A549 (cell line): ENCODE measurements around the gene EFCAB11. TPM values are rescaled to one million over a fixed set of nuclear protein-coding genes. Genes with fewer than 3 reads are reported as not detected.

Source experiments
- ATAC-seq, 2 experiments: fragments of 200-7000 bp in 1 of 2; fragments of >200 bp in 1 of 2; cut with Nextera tagmentation in 1 of 2; cut with Tn5 transposase in 1 of 2; 3 replicates each; pipeline versions ENCODE4 v1.8.0 to v1.9.1; 2018 to 2020; ENCODE audit warnings: mild to moderate bottlenecking in 1 of 2, moderate library complexity in 1 of 2
- CTCF ChIA-PET: fragments of 300-600 bp; sonication (Branson Sonifier 250); formaldehyde crosslinking; extraction: SDS; loops from one replicate; lab custom pipeline; 2021; ENCODE audit warnings: antibody characterized with exemption, inconsistent platforms; lab: Yijun Ruan, JAX
- POLR2A ChIA-PET: fragments of 350-600 bp; formaldehyde crosslinking; extraction: SDS; loops from one replicate; lab custom pipeline; 2021; ENCODE audit warnings: antibody characterized with exemption, inconsistent platforms; lab: Yijun Ruan, JAX
- DNase-seq, 2 experiments: peaks; one replicate each; pipeline versions ENCODE4 v3.0.0 to v3.0.0-alpha.2; 2011 to 2016; ENCODE audit warnings: low read depth in 1 of 2, low spot score in 1 of 2
- FAIRE-seq: peaks from 2 replicates; lab custom pipeline; 2011; peaks lifted over from hg19 to GRCh38; lab: Jason Lieb, UNC
- H3K27ac ChIP-seq, 2 experiments: fragments of >200 bp; sonication (Bioruptor Twin); formaldehyde crosslinking; 3 replicates each; pipeline ENCODE4 v1.5.1; 2016 to 2017
- H3K4me1 ChIP-seq: fragments of >200 bp; sonication (Bioruptor Twin); formaldehyde crosslinking; 3 replicates; pipeline ENCODE4 v1.6.1; 2016
- H3K4me2 ChIP-seq: fragments of >200 bp; sonication (Bioruptor Twin); formaldehyde crosslinking; 3 replicates; pipeline ENCODE4 v1.6.1; 2016
- H3K4me3 ChIP-seq: fragments of >200 bp; sonication (Bioruptor Twin); formaldehyde crosslinking; 3 replicates; pipeline ENCODE4 v1.5.1; 2016
- H3K9me3 ChIP-seq: fragments of >200 bp; sonication (Bioruptor Twin); formaldehyde crosslinking; 3 replicates; pipeline ENCODE4 v1.6.1; 2016
- ATOH8 ChIP-seq: fragments of 250-450 bp; sonication (Bioruptor Pico); IDR thresholded peaks from 2 replicates; pipeline ENCODE4 v1.5.0; 2020; ENCODE audit warnings: low read depth, mild to moderate bottlenecking, moderate library complexity
- BHLHE40 ChIP-seq: IDR thresholded peaks from 2 replicates; pipeline ENCODE4 v1.6.1; 2012; ENCODE audit warnings: low read depth, low read length, inconsistent platforms
- CBX2 ChIP-seq: fragments of 200-600 bp; sonication (generic); IDR thresholded peaks from 2 replicates; pipeline ENCODE4 v1.6.1; 2016; ENCODE audit warnings: low read depth, mild to moderate bottlenecking, borderline replicate concordance
- CHD2 ChIP-seq: fragments of 150-350 bp; IDR thresholded peaks from 2 replicates; pipeline ENCODE4 v1.6.1; 2014; ENCODE audit warnings: low read length; ENCODE audit not compliant: partially characterized antibody
- EHF ChIP-seq: fragments of 250-450 bp; sonication (Bioruptor Pico); IDR thresholded peaks from 2 replicates; pipeline ENCODE4 v1.5.0; 2020; ENCODE audit warnings: mild to moderate bottlenecking
- EHMT2 ChIP-seq: fragments of 200-600 bp; sonication (generic); IDR thresholded peaks from 2 replicates; pipeline ENCODE4 v1.6.1; 2016; ENCODE audit warnings: antibody characterized with exemption, low read depth, mild to moderate bottlenecking, moderate library complexity
- EP300 ChIP-seq, 2 experiments: fragments of >200 bp; sonication (Bioruptor Twin); formaldehyde crosslinking; IDR thresholded peaks; 2 replicates in 1 of 2; 3 replicates in 1 of 2; pipeline ENCODE4 v1.6.1; 2016 to 2017
- FOSB ChIP-seq: fragments of 250-450 bp; sonication (Bioruptor Pico); IDR thresholded peaks from 2 replicates; pipeline ENCODE4 v1.5.0; 2020; ENCODE audit warnings: mild to moderate bottlenecking, moderate library complexity
- HDAC2 ChIP-seq: fragments of 200-600 bp; sonication (generic); IDR thresholded peaks from 2 replicates; pipeline ENCODE4 v1.6.1; 2016
- HMGXB4 ChIP-seq: fragments of 250-450 bp; sonication (Bioruptor Pico); IDR thresholded peaks from 2 replicates; pipeline ENCODE4 v1.5.0; 2021; ENCODE audit warnings: mild to moderate bottlenecking, moderate library complexity, borderline replicate concordance
- HOXB5 ChIP-seq: fragments of 250-450 bp; sonication (Bioruptor Pico); IDR thresholded peaks from 2 replicates; pipeline ENCODE4 v1.5.0; 2020; ENCODE audit warnings: mild to moderate bottlenecking, moderate library complexity
- JUN ChIP-seq, 2 experiments: fragments of >200 bp; sonication (Bioruptor Twin); formaldehyde crosslinking; IDR thresholded peaks; 2 replicates in 1 of 2; 3 replicates in 1 of 2; pipeline ENCODE4 v1.6.1; 2016 to 2017
- JUNB ChIP-seq: fragments of >200 bp; sonication (Bioruptor Twin); formaldehyde crosslinking; IDR thresholded peaks from 2 replicates; pipeline ENCODE4 v1.6.1; 2016
- KDM1A ChIP-seq: fragments of 200-600 bp; sonication (generic); IDR thresholded peaks from 2 replicates; pipeline ENCODE4 v1.6.1; 2016; ENCODE audit warnings: low read depth, mild to moderate bottlenecking
- KDM5A ChIP-seq: fragments of 200-600 bp; sonication (generic); IDR thresholded peaks from 2 replicates; pipeline ENCODE4 v1.6.1; 2016; ENCODE audit warnings: antibody characterized with exemption, mild to moderate bottlenecking
- MYC ChIP-seq: IDR thresholded peaks from 2 replicates; pipeline ENCODE4 v1.6.1; 2012; ENCODE audit warnings: mild to moderate bottlenecking, inconsistent platforms, low read length, improper control_type of control experiment, borderline replicate concordance
- NFE2L2 ChIP-seq: fragments of 150-350 bp; conservative IDR thresholded peaks from 2 replicates; pipeline ENCODE4 v1.6.1; 2014; ENCODE audit warnings: low read length
- NPAS2 ChIP-seq: fragments of 250-450 bp; sonication (Bioruptor Pico); IDR thresholded peaks from 2 replicates; pipeline ENCODE4 v1.8.0; 2022; ENCODE audit warnings: mild to moderate bottlenecking, moderate library complexity, borderline replicate concordance
- NR3C1 ChIP-seq: fragments of >200 bp; sonication (Bioruptor Twin); formaldehyde crosslinking; IDR thresholded peaks from 3 replicates; pipeline ENCODE4 v1.6.1; 2017
- POLR2A ChIP-seq: IDR thresholded peaks from 2 replicates; pipeline ENCODE4 v1.6.1; 2012; ENCODE audit warnings: mild to moderate bottlenecking, low read length
- POLR2AphosphoS2 ChIP-seq: conservative IDR thresholded peaks from 2 replicates; pipeline ENCODE4 v1.6.1; 2012; ENCODE audit warnings: low read length, improper control_type of control experiment, inconsistent platforms
- REST ChIP-seq: fragments of 200-600 bp; sonication (generic); IDR thresholded peaks from 2 replicates; pipeline ENCODE4 v1.6.1; 2016; ENCODE audit warnings: antibody characterized with exemption, mild to moderate bottlenecking, moderate library complexity
- RFX5 ChIP-seq: fragments of 450-650 bp; IDR thresholded peaks from 2 replicates; pipeline ENCODE4 v1.7.1; 2014; ENCODE audit warnings: antibody characterized with exemption, mild to moderate bottlenecking, moderate library complexity
- RNF2 ChIP-seq: fragments of 200-600 bp; sonication (generic); IDR thresholded peaks from 2 replicates; pipeline ENCODE4 v1.6.1; 2016; ENCODE audit warnings: low read depth, mild to moderate bottlenecking, antibody characterized with exemption, moderate library complexity, borderline replicate concordance
- SMC3 ChIP-seq: fragments of >200 bp; sonication (Bioruptor Twin); formaldehyde crosslinking; IDR thresholded peaks from 3 replicates; pipeline ENCODE4 v1.6.1; 2018; ENCODE audit warnings: inconsistent platforms
- TFCP2L1 ChIP-seq: fragments of 250-450 bp; sonication (Bioruptor Pico); IDR thresholded peaks from 2 replicates; pipeline ENCODE4 v1.5.0; 2021; ENCODE audit warnings: mild to moderate bottlenecking
- TP53 ChIP-seq: fragments of 250-450 bp; sonication (Bioruptor Pico); IDR thresholded peaks from 2 replicates; pipeline ENCODE4 v1.5.0; 2021; ENCODE audit warnings: mild to moderate bottlenecking, moderate library complexity
- ZC3H11A ChIP-seq: fragments of 450-650 bp; IDR thresholded peaks from 2 replicates; pipeline ENCODE4 v1.6.1; 2014; ENCODE audit warnings: antibody characterized with exemption, mild to moderate bottlenecking
- ZNF302 ChIP-seq: fragments of 250-450 bp; sonication (Bioruptor Pico); IDR thresholded peaks from 2 replicates; pipeline ENCODE4 v1.9.0; 2021; ENCODE audit warnings: inconsistent platforms, mild to moderate bottlenecking, moderate library complexity
- WGBS: methylation state at CpG from one replicate; pipeline ENCODE4 v1.1.6; 2017; ENCODE audit errors: missing lambda C conversion rate; 5-methylcytosine and 5-hydroxymethylcytosine counted together
- polyA plus RNA-seq, 4 experiments: library from polyadenylated mRNA; depleted of rRNA in 3 of 4; stranded (reverse); fragments of >200 nt; fragmentation: RNase III in 1 of 4; extraction: RNeasy Plus Mini Kit Qiagen cat#74134 plus additional on column Dnase treatment in 1 of 4; gene quantifications; 2 replicates in 3 of 4; 3 replicates in 1 of 4; pipeline ENCODE4 v1.2.3, GENCODE V29; 2011 to 2017

The EFCAB11 gene
- polyA plus RNA-seq, 2 of the 4 experiments (the other 2 are of a cell fraction) = 18.8 to 19.6 TPM

DNA sequence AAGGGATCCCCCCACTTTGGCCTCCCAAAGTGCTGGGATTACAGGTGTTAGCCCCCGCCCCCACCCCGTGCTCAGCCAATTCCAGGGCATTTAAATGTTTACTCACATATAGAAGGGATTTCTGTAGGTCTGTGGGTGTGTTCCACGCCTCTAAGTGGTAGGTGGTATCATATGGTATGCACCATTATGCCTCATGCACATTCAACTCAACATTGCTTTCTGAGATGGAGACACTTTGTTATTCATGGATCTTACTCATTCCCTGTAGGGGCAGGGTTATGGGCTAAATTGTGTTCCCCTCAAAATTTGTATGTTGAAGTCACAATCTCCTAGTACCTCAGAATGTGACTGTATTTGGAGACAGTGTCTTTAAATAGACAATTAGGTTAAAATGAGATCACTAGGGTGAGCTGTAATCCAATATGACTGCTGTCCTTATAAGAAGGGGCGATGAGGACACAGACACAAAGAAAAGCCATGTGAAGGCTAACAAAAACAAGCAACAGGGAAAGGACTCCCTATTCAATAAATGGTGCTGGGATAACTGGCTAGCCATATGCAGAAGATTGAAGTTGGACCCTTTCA, 200.6 kb downstream of the EFCAB11 start:
- Histone ChIP-seq H3K4me2 (no peak overlapping the region), H3K27ac (no peak overlapping the region), H3K4me1 (no peaks in the 10 kb centered on the region), H3K4me3 (no peak overlapping the region), H3K9me3 (no peaks in the 10 kb centered on the region)
- FAIRE-seq (no peak), DNase-seq (no peak), ATAC-seq (no peak)
- WGBS = 4% methylated on average over 4 of the region's 4 CpGs
- CTCF ChIA-PET = no interaction called here
- POLR2A ChIA-PET = no interaction called here
- TF ChIP-seq TFCP2L1 (CRISPR knock-in tag) (no peak), EHMT2 (no peak), EP300 (IDR thresholded peaks at IDR 0.05) (no peak)

- Histone ChIP-seq H3K27ac (no peak overlapping the region), H3K4me2 (no peak overlapping the region), H3K4me1 (no peaks in the 10 kb centered on the region), H3K9me3 (no peaks in the 10 kb centered on the region), H3K4me3 (no peak overlapping the region)
- DNase-seq = no peak
- CTCF ChIA-PET = interaction anchor here (1.3 kb wide), 1 partner anchor 724 kb away, joined by 3 read pairs; no protein-coding TSS in a partner anchor
- ATAC-seq = no peak
- FAIRE-seq = no peak
- no peak for TF ChIP-seq KDM5A
- TF ChIP-seq FOSB (CRISPR knock-in tag) = no peak
- TF ChIP-seq NR3C1 = no peak
- no peak for TF ChIP-seq JUNB
- TF ChIP-seq BHLHE40 = no peak
- no peak for TF ChIP-seq KDM1A
- no peak for TF ChIP-seq ZC3H11A
- TF ChIP-seq TP53 (CRISPR knock-in tag) = no peak
- TF ChIP-seq CBX2 = no peak
- TF ChIP-seq NFE2L2 = no peak
- no peak for TF ChIP-seq RNF2
- TF ChIP-seq ZNF302 (CRISPR knock-in tag) = no peak
- no peak for TF ChIP-seq EP300 (IDR thresholded peaks at IDR 0.05)
- POLR2A ChIA-PET = interaction anchor here (0.6 kb wide), 1 partner anchor 1081 kb away, joined by 4 read pairs; no protein-coding TSS in a partner anchor
- WGBS = 32% methylated on average over 5 of the region's 5 CpGs
Measured at GRCh38 chr14:89750908-89751392, 203.6 kb downstream of the EFCAB11 start.

- Histone ChIP-seq H3K4me3 (no peak overlapping the region), H3K4me1 (no peaks in the 10 kb centered on the region), H3K4me2 (no peak overlapping the region), H3K27ac (no peak overlapping the region), H3K9me3 (no peaks in the 10 kb centered on the region)
- CTCF ChIA-PET = interaction anchor here (0.6 kb wide), 1 partner anchor 1506 kb away, joined by 4 read pairs; no protein-coding TSS in a partner anchor
- 73% methylated on average over 6 of the region's 6 CpGs for WGBS
- POLR2A ChIA-PET = no interaction called here
- FAIRE-seq (no peak), DNase-seq (no peak), ATAC-seq (no peak)
- TF ChIP-seq CBX2 (no peak), TFCP2L1 (CRISPR knock-in tag) (no peak), CHD2 (no peak), REST (no peak), HMGXB4 (CRISPR knock-in tag) (no peak), HDAC2 (no peak), HOXB5 (no peak), POLR2A (no peak), RFX5 (no peak), JUN (IDR thresholded peaks at IDR 0.05) (no peak), NPAS2 (no peak), ATOH8 (CRISPR knock-in tag) (no peak), ZC3H11A (no peak), POLR2AphosphoS2 (no peak), MYC (no peak), SMC3 (no peak), EHF (CRISPR knock-in tag) (no peak)
Measured at GRCh38 chr14:89750281-89750755, 204.2 kb downstream of the EFCAB11 start.
